OCI-LY1 (cell line): Measurements from ENCODE around the gene NLRP5.
A peak's percentile ranks its signal among the peaks of the same experiment; 100 is the strongest.

ENCODE experiments used
- H2AFZ ChIP-seq: fragments of 200-600 bp; sonication (generic), shearing (Covaris generic); 2 replicates; pipeline ENCODE4 v1.6.0; 2014; ENCODE audit warnings: antibody characterized with exemption, mild to moderate bottlenecking, low read length
- H3F3A ChIP-seq: fragments of 200-600 bp; sonication (generic), shearing (Covaris generic); 2 replicates; pipeline ENCODE4 v1.6.0; 2014; ENCODE audit warnings: mild to moderate bottlenecking, antibody characterized with exemption, low read length, moderate library complexity; ENCODE audit not compliant: insufficient read depth
- H3K27ac ChIP-seq: fragments of 200-600 bp; sonication (generic); 2 replicates; pipeline ENCODE4 v1.5.1; 2014; ENCODE audit warnings: low read length, mixed run types, mild to moderate bottlenecking, low read depth; ENCODE audit not compliant: poor library complexity, severe bottlenecking
- H3K27me3 ChIP-seq: fragments of 200-600 bp; sonication (generic); 2 replicates; pipeline ENCODE4 v1.6.0; 2014; ENCODE audit warnings: antibody characterized with exemption, mild to moderate bottlenecking, low read length, moderate library complexity; ENCODE audit not compliant: insufficient read depth
- H3K36me3 ChIP-seq: fragments of 200-600 bp; sonication (generic); 2 replicates; pipeline ENCODE4 v1.6.1; 2014; ENCODE audit warnings: mild to moderate bottlenecking, antibody characterized with exemption, low read length, moderate library complexity, mixed read lengths; ENCODE audit not compliant: insufficient read depth
- H3K4me1 ChIP-seq: fragments of 200-600 bp; sonication (generic); 2 replicates; pipeline ENCODE4 v1.5.1; 2014; ENCODE audit warnings: mild to moderate bottlenecking, low read length, moderate library complexity; ENCODE audit not compliant: insufficient read depth, severe bottlenecking
- H3K4me2 ChIP-seq: fragments of 200-600 bp; sonication (generic), shearing (Covaris generic); 2 replicates; pipeline ENCODE4 v1.6.1; 2014; ENCODE audit warnings: low read length
- H3K4me3 ChIP-seq: fragments of 200-600 bp; sonication (generic); 2 replicates; pipeline ENCODE4 v1.5.1; 2014; ENCODE audit warnings: low read length, low read depth, mild to moderate bottlenecking, mixed read lengths; ENCODE audit not compliant: poor library complexity, severe bottlenecking
- H3K79me2 ChIP-seq: fragments of 200-600 bp; shearing (Covaris generic); 2 replicates; pipeline ENCODE4 v1.6.1; 2016; ENCODE audit warnings: mixed run types, low read length, mixed read lengths; ENCODE audit not compliant: insufficient read depth
- H3K9ac ChIP-seq: fragments of 200-600 bp; sonication (generic), shearing (Covaris generic); 2 replicates; pipeline ENCODE4 v1.6.1; 2014; ENCODE audit warnings: mild to moderate bottlenecking, low read length, mixed read lengths
- H3K9me2 ChIP-seq: fragments of 200-600 bp; sonication (generic), shearing (Covaris generic); 2 replicates; pipeline ENCODE4 v1.6.1; 2014; ENCODE audit warnings: low read depth, mild to moderate bottlenecking, low read length, mixed read lengths
- H3K9me3 ChIP-seq: fragments of 200-600 bp; shearing (Covaris generic); 2 replicates; pipeline ENCODE4 v1.6.1; 2014; ENCODE audit warnings: low read length, mixed read lengths
- H4K20me1 ChIP-seq: fragments of 200-600 bp; sonication (generic), shearing (Covaris generic); 2 replicates; pipeline ENCODE4 v1.6.0; 2016; ENCODE audit warnings: mild to moderate bottlenecking, low read length; ENCODE audit not compliant: insufficient read depth
- CTCF ChIP-seq: fragments of 200-600 bp; sonication (generic), shearing (Covaris generic); IDR thresholded peaks from 2 replicates; pipeline ENCODE4 v1.5.1; 2017; ENCODE audit warnings: mild to moderate bottlenecking, antibody characterized with exemption, low read length, moderate library complexity, mixed read lengths
- EZH2 ChIP-seq: fragments of 200-600 bp; sonication (generic), shearing (Covaris generic); IDR thresholded peaks from 2 replicates; pipeline ENCODE4 v1.8.0; 2017; ENCODE audit warnings: borderline replicate concordance, mixed run types, mild to moderate bottlenecking, antibody characterized with exemption, low read length, moderate library complexity, mixed read lengths

The NLRP5 gene

GRCh38 chr19:56026769-56027168 is 40.2 kb downstream of the NLRP5 start:
- Histone ChIP-seq H3K9me2 (no peaks in the 10 kb centered on the region), H3K36me3 (no peaks in the 10 kb centered on the region), H3K9me3 (no peaks in the 10 kb centered on the region)

GRCh38 chr19:56053596-56053995 is 67.0 kb downstream of the NLRP5 start:
- Histone ChIP-seq H3K9me2 (no peaks in the 10 kb centered on the region), H3K36me3 (no peaks in the 10 kb centered on the region), H3K9ac (no peak overlapping the region), H3K4me3 (no peak overlapping the region), H4K20me1 (no peaks in the 10 kb centered on the region), H3K27me3 (no peaks in the 10 kb centered on the region), H3K79me2 (no peaks in the 10 kb centered on the region), H2AFZ (no peak overlapping the region), H3F3A (no peaks in the 10 kb centered on the region), H3K27ac (no peak overlapping the region), H3K4me1 (no peaks in the 10 kb centered on the region), H3K9me3 (no peaks in the 10 kb centered on the region), H3K4me2 (no peak overlapping the region)
- TF ChIP-seq CTCF (no peak), EZH2 (no peak)

More at GRCh38 chr19:56026769-56027168, 40.2 kb downstream of the NLRP5 start:
- H4K20me1 ChIP-seq = no peaks in the 10 kb centered on the region
- no peak overlapping the region for H3K27ac ChIP-seq
- no peaks in the 10 kb centered on the region for H3K27me3 ChIP-seq
- H3K4me2 ChIP-seq = no peak overlapping the region
- H3K79me2 ChIP-seq = no peaks in the 10 kb centered on the region
- H3K9ac ChIP-seq = no peak overlapping the region
- no peak overlapping the region for H2AFZ ChIP-seq
- H3K4me3 ChIP-seq = no peak overlapping the region
- H3K4me1 ChIP-seq = no peaks in the 10 kb centered on the region
- H3F3A ChIP-seq = no peaks in the 10 kb centered on the region
- no peak for TF ChIP-seq EZH2

GRCh38 chr19:56066152-56067023 is 79.8 kb downstream of the NLRP5 start:
- no peaks in the 10 kb centered on the region for H3K27me3 ChIP-seq
- no peaks in the 10 kb centered on the region for H3K79me2 ChIP-seq
- H3K4me1 ChIP-seq = no peaks in the 10 kb centered on the region
- H3K36me3 ChIP-seq = no peaks in the 10 kb centered on the region
- no peaks in the 10 kb centered on the region for H3K9me3 ChIP-seq
- H2AFZ ChIP-seq = no peak overlapping the region
- H3K4me2 ChIP-seq = peak overlapping the region; percentile 39
- peak overlapping the region; percentile 22 for H3K4me3 ChIP-seq
- no peaks in the 10 kb centered on the region for H3F3A ChIP-seq
- H3K27ac ChIP-seq = no peak overlapping the region
- H4K20me1 ChIP-seq = no peaks in the 10 kb centered on the region
- H3K9me2 ChIP-seq = no peaks in the 10 kb centered on the region
- TF ChIP-seq CTCF (peak; percentile 92), EZH2 (no peak)
- H3K9ac ChIP-seq = no peak overlapping the region
